Mesodermal cell (in vitro differentiated cells): ENCODE data around the gene TSPAN7. TPM values are rescaled to one million over a fixed set of nuclear protein-coding genes. Genes with fewer than 3 reads are reported as not detected.

Experiments used
- H3K27ac ChIP-seq: 2 replicates; pipeline ENCODE4 v1.7.0; 2013; ENCODE audit warnings: mild to moderate bottlenecking, low read depth, low read length, moderate library complexity; ENCODE audit not compliant: severe bottlenecking
- H3K36me3 ChIP-seq: 2 replicates; pipeline ENCODE4 v1.7.1; 2013; ENCODE audit warnings: mild to moderate bottlenecking, low read length, moderate library complexity; ENCODE audit not compliant: control insufficient read depth, insufficient read depth
- H3K4me1 ChIP-seq: one replicate; pipeline ENCODE4 v1.7.1; 2013; ENCODE audit warnings: mild to moderate bottlenecking, low read length; ENCODE audit not compliant: insufficient read depth, control insufficient read depth, poor library complexity, severe bottlenecking
- H3K4me3 ChIP-seq: 2 replicates; pipeline ENCODE4 v1.7.0; 2013; ENCODE audit warnings: low read length, control low read depth, mild to moderate bottlenecking; ENCODE audit not compliant: insufficient read depth, poor library complexity, severe bottlenecking; ENCODE audit errors: extremely low read depth
- H3K9me3 ChIP-seq: 2 replicates; pipeline ENCODE4 v1.7.1; 2013; ENCODE audit warnings: mild to moderate bottlenecking, low read length, moderate library complexity; ENCODE audit not compliant: control insufficient read depth
- WGBS, 2 experiments: methylation state at CpG; one replicate each; pipeline ENCODE4 v1.1.5; 2013; ENCODE audit warnings: missing lambda C conversion rate in 2 of 2; ENCODE audit not compliant: insufficient coverage in 2 of 2; 5-methylcytosine and 5-hydroxymethylcytosine counted together
- polyA plus RNA-seq, 2 experiments: library from polyadenylated mRNA; stranded (reverse); fragments of 50-300 nt; gene quantifications; one replicate each; pipeline ENCODE4 v1.2.3, GENCODE V29; 2013

The TSPAN7 gene
- polyA plus RNA-seq (2013, experiment 1 of 2), result 36.8 TPM
- polyA plus RNA-seq (2013, experiment 2 of 2), result 25.4 TPM

- Histone ChIP-seq H3K27ac (no peak within 1 kb of the TSS), H3K9me3 (no peaks in the 10 kb centered on the region), H3K36me3 (no peaks in the 10 kb centered on the region), H3K4me1 (no peaks in the 10 kb centered on the region), H3K4me3 (peak within 1 kb of the TSS; percentile 44)
- WGBS, 2 experiments, result 40% methylated on average over 1 of the region's 78 CpGs; no CpG with 5 or more reads in 1 of the 2 experiments
Measured at GRCh38 chrX:38561126-38561868, at the start of gene TSPAN7. Gene TSPAN7, plus strand, starts transcription at chrX:38561542. Its CDS starts 5 bp downstream, at chrX:38561547.

- Histone ChIP-seq H3K4me3 (no peak overlapping the region), H3K9me3 (no peaks in the 10 kb centered on the region), H3K36me3 (no peaks in the 10 kb centered on the region), H3K4me1 (no peaks in the 10 kb centered on the region), H3K27ac (no peak overlapping the region)
- 100% methylated on average over 2 of the region's 5 CpGs; no CpG with 5 or more reads in 1 of the 2 experiments for WGBS, 2 experiments
Measured at GRCh38 chrX:38513112-38513742, 48.1 kb upstream of the TSPAN7 start.

GRCh38 chrX:38514016-38514854, 47.1 kb upstream of the TSPAN7 start:
- no peak overlapping the region for H3K4me3 ChIP-seq
- H3K4me1 ChIP-seq, result no peaks in the 10 kb centered on the region
- H3K27ac ChIP-seq, result no peak overlapping the region
- no peaks in the 10 kb centered on the region for H3K36me3 ChIP-seq
- no peaks in the 10 kb centered on the region for H3K9me3 ChIP-seq

- no CpG with 5 or more reads among the region's 1 CpG for WGBS, 2 experiments
- H3K9me3 ChIP-seq, result no peaks in the 10 kb centered on the region
- H3K27ac ChIP-seq, result no peak overlapping the region
- no peaks in the 10 kb centered on the region for H3K36me3 ChIP-seq
- no peak overlapping the region for H3K4me3 ChIP-seq
- H3K4me1 ChIP-seq, result no peaks in the 10 kb centered on the region
Measured at GRCh38 chrX:38515291-38515690, 46.1 kb upstream of the TSPAN7 start.

GRCh38 chrX:38516196-38516774, 45.1 kb upstream of the TSPAN7 start:
- no CpG with 5 or more reads among the region's 2 CpGs for WGBS, 2 experiments
- no peak overlapping the region for H3K4me3 ChIP-seq
- no peaks in the 10 kb centered on the region for H3K4me1 ChIP-seq
- H3K9me3 ChIP-seq, result no peaks in the 10 kb centered on the region
- H3K36me3 ChIP-seq, result no peaks in the 10 kb centered on the region
- H3K27ac ChIP-seq, result no peak overlapping the region

GRCh38 chrX:38519651-38520050, 41.7 kb upstream of the TSPAN7 start:
- no peaks in the 10 kb centered on the region for H3K4me1 ChIP-seq

GRCh38 chrX:38538134-38538533, 23.2 kb upstream of the TSPAN7 start:
- Histone ChIP-seq H3K4me3 (no peak overlapping the region), H3K36me3 (no peaks in the 10 kb centered on the region), H3K9me3 (no peaks in the 10 kb centered on the region), H3K4me1 (no peaks in the 10 kb centered on the region), H3K27ac (no peak overlapping the region)
- no CpG with 5 or more reads among the region's 2 CpGs for WGBS, 2 experiments

More at GRCh38 chrX:38519651-38520050, 41.7 kb upstream of the TSPAN7 start:
- no peak overlapping the region for H3K4me3 ChIP-seq
- no peaks in the 10 kb centered on the region for H3K9me3 ChIP-seq
- H3K27ac ChIP-seq, result no peak overlapping the region
- WGBS, 2 experiments, result 100% methylated on average over 2 of the region's 6 CpGs; no CpG with 5 or more reads in 1 of the 2 experiments
- H3K36me3 ChIP-seq, result no peaks in the 10 kb centered on the region

GRCh38 chrX:38539748-38540147, 21.6 kb upstream of the TSPAN7 start:
- Histone ChIP-seq H3K4me1 (no peaks in the 10 kb centered on the region), H3K27ac (no peak overlapping the region), H3K36me3 (no peaks in the 10 kb centered on the region), H3K4me3 (no peak overlapping the region), H3K9me3 (no peaks in the 10 kb centered on the region)
- WGBS, 2 experiments, result 100% methylated on average over 1 of the region's 1 CpG; no CpG with 5 or more reads in 1 of the 2 experiments

GRCh38 chrX:38548508-38548907, 12.8 kb upstream of the TSPAN7 start:
- no peak overlapping the region for H3K4me3 ChIP-seq
- peaks cover 3% of the 10 kb centered on the region for H3K4me1 ChIP-seq
- 100% methylated on average over 2 of the region's 3 CpGs; no CpG with 5 or more reads in 1 of the 2 experiments for WGBS, 2 experiments
- H3K27ac ChIP-seq, result no peak overlapping the region
- no peaks in the 10 kb centered on the region for H3K36me3 ChIP-seq
- H3K9me3 ChIP-seq, result no peaks in the 10 kb centered on the region

- peaks cover 3% of the 10 kb centered on the region for H3K4me1 ChIP-seq
- H3K4me3 ChIP-seq, result no peak overlapping the region
- 80% methylated on average over 1 of the region's 1 CpG; no CpG with 5 or more reads in 1 of the 2 experiments for WGBS, 2 experiments
- no peaks in the 10 kb centered on the region for H3K9me3 ChIP-seq
- no peaks in the 10 kb centered on the region for H3K36me3 ChIP-seq
- no peak overlapping the region for H3K27ac ChIP-seq
Measured at GRCh38 chrX:38552721-38553120, 8.6 kb upstream of the TSPAN7 start.
